ENCODE measurements around the gene ALX4.

ALX4 gene

GRCh38 chr11:44256673-44257291, 53.2 kb downstream of the ALX4 start:
- Histone ChIP-seq H3K4me3 (no peak overlapping the region), H3K27ac (no peak overlapping the region)

GRCh38 chr11:44255406-44256071, 54.4 kb downstream of the ALX4 start:
- Histone ChIP-seq H3K27ac (no peak overlapping the region), H3K4me3 (no peak overlapping the region)

- Histone ChIP-seq H3K27ac (no peak overlapping the region), H3K4me3 (no peak overlapping the region)
Observed at GRCh38 chr11:44252999-44253602, 56.8 kb downstream of the ALX4 start.

- no peak overlapping the region for H3K27ac ChIP-seq
- H3K4me3 ChIP-seq = no peak overlapping the region
Observed at GRCh38 chr11:44250421-44250820, 59.5 kb downstream of the ALX4 start.

GRCh38 chr11:44248109-44248508, 61.8 kb downstream of the ALX4 start:
- Histone ChIP-seq H3K4me3 (no peak overlapping the region), H3K27ac (no peak overlapping the region)

- H3K27ac ChIP-seq = no peak overlapping the region
- no peak overlapping the region for H3K4me3 ChIP-seq
Observed at GRCh38 chr11:44247508-44247907, 62.4 kb downstream of the ALX4 start.

GRCh38 chr11:44246726-44247125, 63.2 kb downstream of the ALX4 start:
- no peak overlapping the region for H3K4me3 ChIP-seq
- H3K27ac ChIP-seq = no peak overlapping the region

- Histone ChIP-seq H3K27ac (peak overlapping the region in 1 of 21 experiments; percentile 52), H3K4me3 (no peak overlapping the region)
Observed at GRCh38 chr11:44244639-44245310, 65.2 kb downstream of the ALX4 start.

- H3K4me3 ChIP-seq = no peak overlapping the region
- peak overlapping the region in 2 of 21 experiments; percentile 8 to 52 for H3K27ac ChIP-seq
Observed at GRCh38 chr11:44243595-44244343, 66.2 kb downstream of the ALX4 start.

GRCh38 chr11:44243086-44243485, 66.9 kb downstream of the ALX4 start:
- no peak overlapping the region for H3K27ac ChIP-seq
- H3K4me3 ChIP-seq = no peak overlapping the region

- Histone ChIP-seq H3K4me3 (no peak overlapping the region), H3K27ac (no peak overlapping the region)
Observed at GRCh38 chr11:44241851-44242250, 68.1 kb downstream of the ALX4 start.

- Histone ChIP-seq H3K4me3 (no peak overlapping the region), H3K27ac (no peak overlapping the region)
Observed at GRCh38 chr11:44237156-44237555, 72.8 kb downstream of the ALX4 start.

- Histone ChIP-seq H3K4me3 (no peak overlapping the region), H3K27ac (no peak overlapping the region)
Observed at GRCh38 chr11:44236296-44236695, 73.6 kb downstream of the ALX4 start.

- H3K27ac ChIP-seq = no peak overlapping the region
- H3K4me3 ChIP-seq = no peak overlapping the region
Observed at GRCh38 chr11:44235765-44236201, 74.2 kb downstream of the ALX4 start.

GRCh38 chr11:44229624-44230023, 80.3 kb downstream of the ALX4 start:
- H3K4me3 ChIP-seq = no peak overlapping the region
- H3K27ac ChIP-seq = no peak overlapping the region

GRCh38 chr11:44229098-44229497, 80.8 kb downstream of the ALX4 start:
- no peak overlapping the region for H3K27ac ChIP-seq

GRCh38 chr11:44228379-44228778, 81.6 kb downstream of the ALX4 start:
- Histone ChIP-seq H3K27ac (no peak overlapping the region), H3K4me3 (no peak overlapping the region)

More at GRCh38 chr11:44229098-44229497, 80.8 kb downstream of the ALX4 start:
- no peak overlapping the region for H3K4me3 ChIP-seq

GRCh38 chr11:44226945-44227344, 83.0 kb downstream of the ALX4 start:
- Histone ChIP-seq H3K4me3 (no peak overlapping the region), H3K27ac (no peak overlapping the region)

GRCh38 chr11:44226490-44226889, 83.4 kb downstream of the ALX4 start:
- Histone ChIP-seq H3K4me3 (no peak overlapping the region), H3K27ac (no peak overlapping the region)
